ENCODE measurements around the gene TRAP1.

The TRAP1 gene

GRCh38 chr16:3654249-3654991, 62.9 kb downstream of the TRAP1 start, which contains the start of gene DNASE1:
Gene DNASE1 (plus strand): TSS chr16:3654691. CDS start chr16:3655374, 683 bp downstream.
- TF ChIP-seq MAX (IDR thresholded peaks at IDR 0.05) (peak; percentile 29; the same call in 1 of the 2 replicates), YY1 (IDR thresholded peaks at IDR 0.05; ENCODE audit: low read depth) (0 out of 2 replicates have a peak, but pooled peaks have one; percentile 45), NFIC (IDR thresholded peaks at IDR 0.05) (no peak), RAD21 (IDR thresholded peaks at IDR 0.05; ENCODE audit: low read depth) (peak; percentile 50; the same call in 1 of the 2 replicates)

GRCh38 chr16:3652373-3653195, 64.7 kb downstream of the TRAP1 start:
- TF ChIP-seq FOXM1 (IDR thresholded peaks at IDR 0.05; ENCODE audit: borderline replicate concordance, low read depth) (no peak), NFIC (IDR thresholded peaks at IDR 0.05) (no peak), EP300 (IDR thresholded peaks at IDR 0.05; ENCODE audit: borderline replicate concordance) (no peak)

GRCh38 chr16:3651461-3652372, 65.6 kb downstream of the TRAP1 start:
- no peak for TF ChIP-seq RAD21 (IDR thresholded peaks at IDR 0.05; ENCODE audit: low read depth)
- TF ChIP-seq CREB1 (IDR thresholded peaks at IDR 0.05; ENCODE audit: low read depth), result no peak
- TF ChIP-seq TEAD4 (IDR thresholded peaks at IDR 0.05), result no peak
- TF ChIP-seq FOXM1 (IDR thresholded peaks at IDR 0.05; ENCODE audit: borderline replicate concordance, low read depth), result no peak
- TF ChIP-seq NFIC (IDR thresholded peaks at IDR 0.05), result no peak
- no peak for TF ChIP-seq EP300 (IDR thresholded peaks at IDR 0.05; ENCODE audit: borderline replicate concordance)
- no peak for TF ChIP-seq USF1 (IDR thresholded peaks at IDR 0.05)
- TF ChIP-seq REST (IDR thresholded peaks at IDR 0.05; ENCODE audit: low read depth), result no peak
- no peak for TF ChIP-seq MAX (IDR thresholded peaks at IDR 0.05)

GRCh38 chr16:3650631-3651265, 66.6 kb downstream of the TRAP1 start:
- TF ChIP-seq REST (IDR thresholded peaks at IDR 0.05; ENCODE audit: low read depth), result no peak
- TF ChIP-seq CEBPB (IDR thresholded peaks at IDR 0.05), result no peak
- TF ChIP-seq TEAD4 (IDR thresholded peaks at IDR 0.05), result no peak
- TF ChIP-seq CREB1 (IDR thresholded peaks at IDR 0.05; ENCODE audit: low read depth), result no peak
- TF ChIP-seq EGR1 (IDR thresholded peaks at IDR 0.05), result no peak
- no peak for TF ChIP-seq NFIC (IDR thresholded peaks at IDR 0.05)
- TF ChIP-seq USF1 (IDR thresholded peaks at IDR 0.05), result no peak
- TF ChIP-seq RAD21 (IDR thresholded peaks at IDR 0.05; ENCODE audit: low read depth), result no peak
- TF ChIP-seq YY1 (IDR thresholded peaks at IDR 0.05; ENCODE audit: low read depth), result no peak

GRCh38 chr16:3646348-3646920, 70.9 kb downstream of the TRAP1 start:
- TF ChIP-seq CEBPB (IDR thresholded peaks at IDR 0.05) (no peak), YY1 (IDR thresholded peaks at IDR 0.05; ENCODE audit: low read depth) (no peak), USF1 (IDR thresholded peaks at IDR 0.05) (no peak), EP300 (IDR thresholded peaks at IDR 0.05; ENCODE audit: borderline replicate concordance) (no peak), CREB1 (IDR thresholded peaks at IDR 0.05; ENCODE audit: low read depth) (no peak), EGR1 (IDR thresholded peaks at IDR 0.05) (no peak), TEAD4 (IDR thresholded peaks at IDR 0.05) (no peak), MAX (IDR thresholded peaks at IDR 0.05) (no peak), TCF12 (IDR thresholded peaks at IDR 0.05; ENCODE audit: low read depth) (no peak), RAD21 (IDR thresholded peaks at IDR 0.05; ENCODE audit: low read depth) (no peak), NFIC (IDR thresholded peaks at IDR 0.05) (no peak), ZBTB7A (IDR thresholded peaks at IDR 0.05; ENCODE audit: low read depth) (no peak), FOXM1 (IDR thresholded peaks at IDR 0.05; ENCODE audit: borderline replicate concordance, low read depth) (no peak), TAF1 (IDR thresholded peaks at IDR 0.05; ENCODE audit: low read depth) (no peak), REST (IDR thresholded peaks at IDR 0.05; ENCODE audit: low read depth) (no peak)
